NCI-H510A (cell line): ENCODE results near the gene THAP6.
A peak's percentile ranks its signal among the peaks of the same experiment; 100 is the strongest.
"Not testable (repeated sequence)": the region's sequence is repeated elsewhere in the genome, so short reads cannot be mapped to it uniquely, and the experiment has no call there.

Experiments used
- DNase-seq: peaks from one replicate; lab custom pipeline; 2025; lab: John Stamatoyannopoulos, UW

The THAP6 gene

GRCh38 chr4:75514131-75514948 is at the start of gene THAP6, which contains the start of gene RCHY1:
THAP6 (plus strand) TSS chr4:75514473; CDS start chr4:75515453, 980 bp downstream.
RCHY1 (minus strand) TSS chr4:75514403; CDS start chr4:75514286, 117 bp downstream.
- DNase-seq, result peak; percentile 99

GRCh38 chr4:75469896-75470295 is 44.4 kb upstream of the THAP6 start:
- DNase-seq, result no peak

GRCh38 chr4:75470738-75471137 is 43.5 kb upstream of the THAP6 start:
- no peak for DNase-seq

GRCh38 chr4:75477201-75477600 is 37.1 kb upstream of the THAP6 start:
- DNase-seq, result no peak

- no peak for DNase-seq
Observed at GRCh38 chr4:75484190-75484589, 30.1 kb upstream of the THAP6 start.

- DNase-seq, result no peak
Observed at GRCh38 chr4:75490155-75490554, 24.1 kb upstream of the THAP6 start.

- DNase-seq, result no peak
Observed at GRCh38 chr4:75494563-75494962, 19.7 kb upstream of the THAP6 start.

GRCh38 chr4:75495476-75495875 is 18.8 kb upstream of the THAP6 start:
- no peak for DNase-seq

GRCh38 chr4:75496406-75496805 is 17.9 kb upstream of the THAP6 start:
- no peak for DNase-seq

GRCh38 chr4:75497133-75497532 is 17.1 kb upstream of the THAP6 start:
- DNase-seq, result no peak

GRCh38 chr4:75498041-75498440 is 16.2 kb upstream of the THAP6 start:
- DNase-seq, result no peak

GRCh38 chr4:75499900-75500299 is 14.4 kb upstream of the THAP6 start:
- no peak for DNase-seq

- DNase-seq, result no peak
Observed at GRCh38 chr4:75502671-75503070, 11.6 kb upstream of the THAP6 start.

GRCh38 chr4:75505630-75506029 is 8.6 kb upstream of the THAP6 start:
- DNase-seq, result no peak

- not testable (repeated sequence) for DNase-seq
Observed at GRCh38 chr4:75509592-75509991, 4.7 kb upstream of the THAP6 start.

GRCh38 chr4:75511841-75512240 is 2.4 kb upstream of the THAP6 start:
- no peak for DNase-seq

GRCh38 chr4:75512386-75513211 is 1.7 kb upstream of the THAP6 start:
- no peak for DNase-seq

GRCh38 chr4:75513526-75514130 is 645 bp upstream of the THAP6 start:
- DNase-seq, result no peak

- DNase-seq, result no peak
Observed at GRCh38 chr4:75514949-75515612, 808 bp downstream of the THAP6 start.

GRCh38 chr4:75516144-75516543 is 1.9 kb downstream of the THAP6 start:
- DNase-seq, result no peak

GRCh38 chr4:75519452-75519851 is 5.2 kb downstream of the THAP6 start:
- DNase-seq, result not testable (repeated sequence)

- no peak for DNase-seq
Observed at GRCh38 chr4:75525086-75525485, 10.8 kb downstream of the THAP6 start.
